ENCODE measurements around the gene ATXN7L1. TPM values are rescaled to one million over a fixed set of nuclear protein-coding genes. Genes with fewer than 3 reads are reported as not detected.
"Not testable (repeated sequence)": the region's sequence is repeated elsewhere in the genome, so short reads cannot be mapped to it uniquely, and the experiment has no call there.

ATXN7L1 gene
- total RNA-seq, 6 experiments from 2014 or later, result 7.1 to 15.7 (median 11.0) TPM

DNA sequence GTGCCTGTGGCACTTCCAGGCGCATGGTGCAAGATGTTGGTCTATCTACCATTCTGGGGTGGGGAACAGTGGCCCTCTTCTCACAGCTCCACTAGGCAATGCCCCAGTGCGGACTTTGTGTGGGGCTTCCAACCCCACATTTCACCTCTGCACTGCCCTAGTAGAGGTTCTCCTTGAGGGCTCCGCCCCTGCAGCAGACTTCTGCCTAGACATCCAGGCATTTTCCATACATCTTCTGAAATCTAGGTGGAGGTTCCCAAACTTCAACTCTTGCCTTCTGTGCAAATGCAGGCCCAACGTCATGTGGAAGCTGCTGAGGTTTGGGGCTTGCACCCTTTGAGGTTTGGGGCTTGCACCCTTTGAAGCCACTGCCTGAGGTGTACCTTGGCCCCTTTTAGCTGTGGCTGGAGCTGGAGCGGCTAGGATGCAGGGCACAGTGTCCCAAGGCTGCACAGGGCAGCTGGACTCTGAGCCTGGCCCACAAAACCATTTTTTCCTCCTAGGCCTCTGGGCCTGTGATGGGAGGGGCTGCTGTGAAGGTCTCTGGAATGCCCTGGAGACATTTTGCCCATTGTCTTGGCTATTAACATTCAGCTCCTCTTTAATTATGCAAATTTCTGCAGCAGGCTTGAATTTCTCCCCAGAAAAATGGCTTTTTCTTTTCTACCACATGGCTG, 164.5 kb downstream of the ATXN7L1 start:
- Histone ChIP-seq H3K4me3 (no peak overlapping the region), H3K36me3 (no peaks in the 10 kb centered on the region), H3K27ac (no peak overlapping the region), H3K4me1 (no peaks in the 10 kb centered on the region), H3K27me3 (no peaks in the 10 kb centered on the region), H3K9me3 (no peaks in the 10 kb centered on the region)
- DNase-seq (no peak), ATAC-seq (no peak)
- 100% methylated on average over 2 of the region's 5 CpGs for WGBS (ENCODE audit: insufficient coverage, low coverage, low lambda C conversion rate, missing lambda C conversion rate)
- TF ChIP-seq POLR2A (IDR thresholded peaks at IDR 0.05), result no peak
- TF ChIP-seq, protein P1, sequence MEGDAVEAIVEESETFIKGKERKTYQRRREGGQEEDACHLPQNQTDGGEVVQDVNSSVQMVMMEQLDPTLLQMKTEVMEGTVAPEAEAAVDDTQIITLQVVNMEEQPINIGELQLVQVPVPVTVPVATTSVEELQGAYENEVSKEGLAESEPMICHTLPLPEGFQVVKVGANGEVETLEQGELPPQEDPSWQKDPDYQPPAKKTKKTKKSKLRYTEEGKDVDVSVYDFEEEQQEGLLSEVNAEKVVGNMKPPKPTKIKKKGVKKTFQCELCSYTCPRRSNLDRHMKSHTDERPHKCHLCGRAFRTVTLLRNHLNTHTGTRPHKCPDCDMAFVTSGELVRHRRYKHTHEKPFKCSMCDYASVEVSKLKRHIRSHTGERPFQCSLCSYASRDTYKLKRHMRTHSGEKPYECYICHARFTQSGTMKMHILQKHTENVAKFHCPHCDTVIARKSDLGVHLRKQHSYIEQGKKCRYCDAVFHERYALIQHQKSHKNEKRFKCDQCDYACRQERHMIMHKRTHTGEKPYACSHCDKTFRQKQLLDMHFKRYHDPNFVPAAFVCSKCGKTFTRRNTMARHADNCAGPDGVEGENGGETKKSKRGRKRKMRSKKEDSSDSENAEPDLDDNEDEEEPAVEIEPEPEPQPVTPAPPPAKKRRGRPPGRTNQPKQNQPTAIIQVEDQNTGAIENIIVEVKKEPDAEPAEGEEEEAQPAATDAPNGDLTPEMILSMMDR (IDR thresholded peaks at IDR 0.05), result no peak
- intact Hi-C loops (cut with DNase I), result no loop called here

DNA sequence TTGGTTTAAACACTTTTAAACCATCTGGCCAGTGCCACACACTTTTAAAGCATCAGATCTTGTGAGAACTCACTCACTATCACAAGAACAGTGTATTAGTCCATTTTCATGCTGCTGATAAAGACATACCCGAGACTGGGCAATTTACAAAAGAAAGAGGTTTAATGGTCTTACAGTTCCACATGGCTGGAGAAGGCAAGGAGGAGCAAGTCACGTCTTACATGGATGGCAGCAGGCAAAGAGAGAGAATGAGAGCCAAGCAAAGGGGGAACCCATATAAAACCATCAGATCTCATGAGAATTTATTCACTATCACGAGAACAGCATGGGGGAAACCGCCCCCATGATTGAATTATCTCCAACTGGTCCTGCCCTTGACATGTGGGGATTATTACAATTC, 165.7 kb downstream of the ATXN7L1 start:
- H3K27ac ChIP-seq; H3K4me1 ChIP-seq; intact Hi-C loops (cut with DNase I); DNase-seq; H3K36me3 ChIP-seq; H3K4me3 ChIP-seq; H3K27me3 ChIP-seq; ATAC-seq; H3K9me3 ChIP-seq: not testable (repeated sequence)
- WGBS (ENCODE audit: insufficient coverage, low coverage, low lambda C conversion rate, missing lambda C conversion rate), result 96% methylated on average over 4 of the region's 4 CpGs

DNA sequence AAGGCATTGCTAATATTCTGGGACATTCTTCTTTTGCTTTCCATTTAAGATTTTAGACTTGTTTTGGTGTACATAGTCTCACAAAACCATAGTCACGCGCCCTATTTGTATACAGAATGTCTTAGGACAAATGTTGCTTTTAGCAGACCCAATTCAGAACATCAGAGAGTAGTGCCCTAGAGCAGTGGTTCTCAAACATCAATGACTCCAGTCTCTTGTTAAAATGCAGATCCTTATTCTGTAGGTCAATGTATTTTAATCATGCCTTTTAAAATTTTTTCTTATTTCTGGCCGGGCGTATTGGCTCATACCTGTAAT, 167.7 kb downstream of the ATXN7L1 start:
- TF ChIP-seq, protein P1 (IDR thresholded peaks at IDR 0.05), result no peak
- TF ChIP-seq POLR2A (IDR thresholded peaks at IDR 0.05), result no peak
- Histone ChIP-seq H3K36me3 (no peaks in the 10 kb centered on the region), H3K4me3 (no peak overlapping the region), H3K27me3 (no peaks in the 10 kb centered on the region), H3K4me1 (peaks cover 0 to 4% (median 2%) of the 10 kb centered on the region in 4 donors), H3K9me3 (no peaks in the 10 kb centered on the region), H3K27ac (no peak overlapping the region)
- WGBS (ENCODE audit: insufficient coverage, low coverage, low lambda C conversion rate, missing lambda C conversion rate), result 93% methylated on average over 4 of the region's 4 CpGs
- ATAC-seq (no peak), DNase-seq (no peak)
- intact Hi-C loops (cut with DNase I), result no loop called here

DNA sequence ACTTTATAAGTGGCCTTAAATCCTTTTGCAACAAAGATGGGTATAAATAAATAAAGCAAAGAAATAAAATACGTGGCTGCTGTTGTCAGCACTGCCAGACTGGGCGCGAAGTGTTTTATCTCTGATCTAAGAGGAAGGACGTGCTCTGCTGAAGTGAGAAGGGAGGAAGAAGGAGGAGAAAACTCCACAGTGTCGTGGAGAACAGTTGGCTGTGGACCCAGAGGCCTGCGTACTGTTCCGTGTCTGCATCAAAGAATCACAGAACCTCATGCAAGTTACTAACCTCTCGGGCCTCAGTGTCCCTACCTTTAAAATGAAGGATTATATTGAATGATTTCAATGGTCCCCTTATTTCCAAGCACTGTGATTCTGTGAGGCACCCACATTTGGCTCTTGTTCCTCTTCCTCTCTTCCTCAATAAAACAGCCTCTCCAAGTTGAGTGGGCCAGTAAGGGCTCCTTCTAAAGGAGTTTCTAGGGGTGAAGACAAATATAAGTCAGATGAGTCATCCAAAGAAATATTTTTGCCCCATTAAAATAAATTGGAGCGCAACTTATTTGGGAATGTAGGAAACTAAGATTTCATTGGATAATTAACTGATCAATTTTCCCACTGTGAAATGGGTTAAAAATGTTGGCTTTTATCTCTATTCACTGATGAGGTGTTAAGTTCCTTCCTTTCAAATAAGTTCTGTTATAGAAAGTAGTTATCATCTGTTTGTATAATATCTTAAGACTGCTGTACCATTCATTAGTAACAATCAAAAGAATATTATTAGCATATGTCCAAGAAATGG, 168.2 kb downstream of the ATXN7L1 start:
- H3K4me1 ChIP-seq, result peaks cover 0 to 9% (median 4%) of the 10 kb centered on the region in 4 donors
- H3K9me3 ChIP-seq, result no peaks in the 10 kb centered on the region
- H3K4me3 ChIP-seq, result no peak overlapping the region
- DNase-seq (no peak), ATAC-seq (peak in 3 of 4 donors; percentile 31 to 53 (median 46))
- no peak overlapping the region for H3K27ac ChIP-seq
- no peaks in the 10 kb centered on the region for H3K27me3 ChIP-seq
- H3K36me3 ChIP-seq, result no peaks in the 10 kb centered on the region
- 45% methylated on average over 9 of the region's 9 CpGs for WGBS (ENCODE audit: insufficient coverage, low coverage, low lambda C conversion rate, missing lambda C conversion rate)
- intact Hi-C loops (cut with DNase I), result no loop called here
- TF ChIP-seq POLR2A (IDR thresholded peaks at IDR 0.05), result no peak
- TF ChIP-seq, protein P1 (IDR thresholded peaks at IDR 0.05), result no peak

DNA sequence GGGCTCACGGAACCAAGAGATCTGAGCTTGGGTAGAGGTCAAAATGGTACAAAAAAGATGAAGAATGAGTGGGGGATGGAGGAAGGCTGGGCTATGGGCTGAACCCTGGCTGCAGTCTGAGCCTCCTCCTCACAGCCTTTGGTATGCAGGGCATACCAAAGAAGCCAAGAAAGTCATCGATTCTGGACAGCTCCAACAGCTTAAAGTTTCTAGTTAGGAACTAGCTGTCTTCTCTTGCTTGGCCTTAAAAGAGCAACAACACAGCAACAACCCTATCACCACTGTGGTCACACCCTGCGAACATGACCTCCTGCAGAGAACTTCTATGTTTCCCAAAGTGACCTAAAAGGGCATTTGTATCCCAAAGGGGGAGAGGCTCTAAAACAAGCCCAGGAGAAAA, 169.0 kb downstream of the ATXN7L1 start:
- H3K4me1 ChIP-seq, result peaks cover 0 to 13% (median 6%) of the 10 kb centered on the region in 4 donors
- ATAC-seq (no peak), DNase-seq (no peak)
- intact Hi-C loops (cut with DNase I), result no loop called here
- no peak overlapping the region for H3K27ac ChIP-seq
- H3K36me3 ChIP-seq, result no peaks in the 10 kb centered on the region
- whole genome bisulfite sequencing (ENCODE audit: insufficient coverage, low coverage, low lambda C conversion rate, missing lambda C conversion rate), result 71% methylated on average over 1 of the region's 3 CpGs
- H3K9me3 ChIP-seq, result no peaks in the 10 kb centered on the region
- no peak overlapping the region for H3K4me3 ChIP-seq
- TF ChIP-seq, protein P1 (IDR thresholded peaks at IDR 0.05), result no peak
- no peak for TF ChIP-seq POLR2A (IDR thresholded peaks at IDR 0.05)
- no peaks in the 10 kb centered on the region for H3K27me3 ChIP-seq
